Right lobe of liver (tissue), 4 donors: ENCODE results near the gene MACROD2.

Source experiments
- POLR2A ChIP-seq: fragments of 450-650 bp; IDR thresholded peaks from one replicate; pipeline ENCODE4 v1.6.1; 2017; ENCODE audit warnings: antibody characterized with exemption, mild to moderate bottlenecking
- TF ChIP-seq, protein P1 (sequence below), 4 donors: fragments of 200-600 bp in 3 of 4; fragments of 450-650 bp in 1 of 4; IDR thresholded peaks; one replicate each; pipeline versions ENCODE4 v1.5.1 to v1.8.0; 2016 to 2022; ENCODE audit warnings: antibody characterized with exemption in 4 of 4, mild to moderate bottlenecking in 2 of 4
- donor health status: DM: no; HTN: no; CAD: no.
- donor health status: DM: no; HTN: no; CAD: no.
- donor health status: DM: no; HTN: yes; CAD: no.

DNA sequence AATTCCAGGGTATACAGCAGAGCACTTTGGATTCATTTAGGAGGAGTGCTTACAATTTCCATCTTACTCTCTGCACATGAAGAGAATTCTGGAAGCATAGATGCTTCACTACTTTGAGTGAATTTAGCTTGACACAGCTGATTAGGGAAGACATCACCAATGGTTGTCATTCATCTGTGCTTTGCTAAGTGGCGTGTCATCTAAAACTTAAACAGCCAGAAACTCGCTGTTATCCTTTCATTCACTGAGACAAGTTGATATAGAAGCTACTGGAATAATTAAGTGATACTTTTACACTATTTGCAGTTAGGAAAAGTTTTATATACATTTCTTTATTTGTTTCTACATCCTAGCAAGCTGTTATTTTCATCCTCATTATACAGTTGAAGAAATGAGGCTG lies 977.4 kb downstream of the MACROD2 start:
- TF ChIP-seq, protein P1, sequence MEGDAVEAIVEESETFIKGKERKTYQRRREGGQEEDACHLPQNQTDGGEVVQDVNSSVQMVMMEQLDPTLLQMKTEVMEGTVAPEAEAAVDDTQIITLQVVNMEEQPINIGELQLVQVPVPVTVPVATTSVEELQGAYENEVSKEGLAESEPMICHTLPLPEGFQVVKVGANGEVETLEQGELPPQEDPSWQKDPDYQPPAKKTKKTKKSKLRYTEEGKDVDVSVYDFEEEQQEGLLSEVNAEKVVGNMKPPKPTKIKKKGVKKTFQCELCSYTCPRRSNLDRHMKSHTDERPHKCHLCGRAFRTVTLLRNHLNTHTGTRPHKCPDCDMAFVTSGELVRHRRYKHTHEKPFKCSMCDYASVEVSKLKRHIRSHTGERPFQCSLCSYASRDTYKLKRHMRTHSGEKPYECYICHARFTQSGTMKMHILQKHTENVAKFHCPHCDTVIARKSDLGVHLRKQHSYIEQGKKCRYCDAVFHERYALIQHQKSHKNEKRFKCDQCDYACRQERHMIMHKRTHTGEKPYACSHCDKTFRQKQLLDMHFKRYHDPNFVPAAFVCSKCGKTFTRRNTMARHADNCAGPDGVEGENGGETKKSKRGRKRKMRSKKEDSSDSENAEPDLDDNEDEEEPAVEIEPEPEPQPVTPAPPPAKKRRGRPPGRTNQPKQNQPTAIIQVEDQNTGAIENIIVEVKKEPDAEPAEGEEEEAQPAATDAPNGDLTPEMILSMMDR (IDR thresholded peaks at IDR 0.05) = no peak
- TF ChIP-seq POLR2A = no peak
